Liver (tissue), 9 donors: ENCODE data around the gene PTPA. TPM values are rescaled to one million over a fixed set of nuclear protein-coding genes. Genes with fewer than 3 reads are reported as not detected.

Experiments
- DNase-seq: peaks from one replicate; pipeline ENCODE4 v3.0.0-alpha.2; 2017; ENCODE audit warnings: low spot score
- H3K27ac ChIP-seq, 2 donors: one replicate each; pipeline ENCODE4 v1.7.0; 2013; ENCODE audit warnings: inconsistent platforms in 2 of 2, low read length in 2 of 2, control low read depth in 1 of 2, low read depth in 1 of 2, mild to moderate bottlenecking in 1 of 2
- H3K27me3 ChIP-seq, 4 donors: one replicate each; pipeline versions ENCODE4 v1.6.1 to v1.7.0; 2013; ENCODE audit warnings: low read length in 3 of 4, inconsistent platforms in 1 of 4, mild to moderate bottlenecking in 1 of 4, moderate library complexity in 1 of 4; ENCODE audit not compliant: control insufficient read depth in 4 of 4, insufficient read depth in 4 of 4
- H3K36me3 ChIP-seq, 4 donors: one replicate each; pipeline versions ENCODE4 v1.6.1 to v1.7.0; 2013; ENCODE audit warnings: low read length in 3 of 4, mild to moderate bottlenecking in 3 of 4, low read depth in 1 of 4, moderate library complexity in 1 of 4; ENCODE audit not compliant: control insufficient read depth in 4 of 4, insufficient read depth in 3 of 4
- H3K4me1 ChIP-seq, 4 donors: one replicate each; pipeline versions ENCODE4 v1.6.1 to v1.7.0; 2013; ENCODE audit warnings: low read length in 3 of 4, mild to moderate bottlenecking in 3 of 4, moderate library complexity in 1 of 4; ENCODE audit not compliant: control insufficient read depth in 4 of 4, insufficient read depth in 4 of 4
- H3K4me3 ChIP-seq, 3 donors: one replicate each; pipeline versions ENCODE4 v1.6.1 to v1.7.0; 2013; ENCODE audit warnings: low read length in 3 of 3, control low read depth in 1 of 3, low read depth in 1 of 3, mild to moderate bottlenecking in 1 of 3
- H3K9ac ChIP-seq, 2 donors: one replicate each; pipeline ENCODE4 v1.7.0; 2013; ENCODE audit warnings: low read length in 2 of 2, mild to moderate bottlenecking in 2 of 2, moderate library complexity in 2 of 2, control low read depth in 1 of 2, low read depth in 1 of 2
- H3K9me3 ChIP-seq, 4 donors: one replicate each; pipeline versions ENCODE4 v1.6.1 to v1.7.0; 2013; ENCODE audit warnings: low read length in 3 of 4; ENCODE audit not compliant: control insufficient read depth in 4 of 4
- ATF3 ChIP-seq: IDR thresholded peaks from 2 replicates; pipeline ENCODE4 v1.6.1; 2016; ENCODE audit warnings: antibody characterized with exemption
- CTCF ChIP-seq: fragments of 150-350 bp; IDR thresholded peaks from 2 replicates; pipeline ENCODE4 v1.5.1; 2017; ENCODE audit warnings: improper control_type of control experiment, low read depth, low read length; ENCODE audit not compliant: missing input control
- EGR1 ChIP-seq, 2 donors: IDR thresholded peaks; 2 replicates each; pipeline ENCODE4 v1.6.1; 2016 to 2018; ENCODE audit warnings: antibody characterized with exemption in 2 of 2, low read depth in 2 of 2
- FOXA1 ChIP-seq: IDR thresholded peaks from 2 replicates; pipeline ENCODE4 v1.6.1; 2016; ENCODE audit warnings: antibody characterized with exemption
- FOXA2 ChIP-seq: IDR thresholded peaks from 2 replicates; pipeline ENCODE4 v1.6.1; 2016; ENCODE audit warnings: antibody characterized with exemption
- GABPA ChIP-seq, 2 donors: IDR thresholded peaks in 1 of 2; conservative IDR thresholded peaks in 1 of 2; 2 replicates each; pipeline ENCODE4 v1.6.1; 2016; ENCODE audit warnings: antibody characterized with exemption in 2 of 2, mild to moderate bottlenecking in 1 of 2, moderate library complexity in 1 of 2
- HNF4A ChIP-seq, 2 donors: conservative IDR thresholded peaks; 2 replicates each; pipeline ENCODE4 v1.6.1; 2016; ENCODE audit warnings: antibody characterized with exemption in 2 of 2, mild to moderate bottlenecking in 2 of 2
- HNF4G ChIP-seq: IDR thresholded peaks from 2 replicates; pipeline ENCODE4 v1.6.1; 2016; ENCODE audit warnings: antibody characterized with exemption
- JUND ChIP-seq, 2 donors: IDR thresholded peaks; 2 replicates each; pipeline ENCODE4 v1.6.1; 2016; ENCODE audit warnings: antibody characterized with exemption in 2 of 2
- MAX ChIP-seq: IDR thresholded peaks from 2 replicates; pipeline ENCODE4 v1.6.1; 2016; ENCODE audit warnings: antibody characterized with exemption
- NR2F2 ChIP-seq: IDR thresholded peaks from 2 replicates; pipeline ENCODE4 v1.6.1; 2016; ENCODE audit warnings: antibody characterized with exemption
- RAD21 ChIP-seq, 2 donors: IDR thresholded peaks; 2 replicates each; pipeline ENCODE4 v1.6.1; 2016; ENCODE audit warnings: antibody characterized with exemption in 2 of 2, mild to moderate bottlenecking in 2 of 2
- REST ChIP-seq: IDR thresholded peaks from 2 replicates; pipeline ENCODE4 v1.6.1; 2016; ENCODE audit warnings: antibody characterized with exemption, mild to moderate bottlenecking
- RXRA ChIP-seq, 2 donors: IDR thresholded peaks; 2 replicates each; pipeline ENCODE4 v1.6.1; 2017 to 2018; ENCODE audit warnings: antibody characterized with exemption in 2 of 2, mild to moderate bottlenecking in 1 of 2
- SP1 ChIP-seq: IDR thresholded peaks from 2 replicates; pipeline ENCODE4 v1.6.1; 2018; ENCODE audit warnings: antibody characterized with exemption, mild to moderate bottlenecking
- TAF1 ChIP-seq: conservative IDR thresholded peaks from 2 replicates; pipeline ENCODE4 v1.6.1; 2016; ENCODE audit warnings: antibody characterized with exemption, mild to moderate bottlenecking
- YY1 ChIP-seq: IDR thresholded peaks from 2 replicates; pipeline ENCODE4 v1.6.1; 2016; ENCODE audit warnings: antibody characterized with exemption, mild to moderate bottlenecking
- ZBTB33 ChIP-seq: IDR thresholded peaks from 2 replicates; pipeline ENCODE4 v1.6.1; 2016; ENCODE audit warnings: antibody characterized with exemption
- WGBS: extraction: QIAGEN DNeasy Blood & Tissue Kit; methylation state at CpG from one replicate; pipeline ENCODE4 v1.1.7; 2013; 5-methylcytosine and 5-hydroxymethylcytosine counted together
- polyA plus RNA-seq, 2 donors: library from polyadenylated mRNA; stranded (reverse) in 1 of 2; unstranded in 1 of 2; fragments of 200-250 nt in 1 of 2; fragments of >200 nt in 1 of 2; fragmentation: Nextera tagmentation in 1 of 2; extraction: Ambion mirVana in 1 of 2; gene quantifications; one replicate each; pipeline versions ENCODE4 v1.2.1 to v1.2.3, GENCODE V29; 2013 to 2015
- total RNA-seq, 2 donors: library from RNA; depleted of rRNA; stranded (reverse); fragments of >200 nt; gene quantifications; one replicate each; pipeline ENCODE4 v1.2.3, GENCODE V29; 2014
- donor health status: healthy.
- donor health status: healthy.
- donor health status: healthy.
- donor health status: healthy.
- donor health status: healthy.

Gene PTPA
- total and polyA plus RNA-seq, 4 donors: 27.6 to 66.0 (median 38.4) TPM

GRCh38 chr9:129118799-129119198 lies 7.6 kb downstream of the PTPA start:
- Histone ChIP-seq H3K27me3 (no peaks in the 10 kb centered on the region), H3K9ac (no peak overlapping the region), H3K4me3 (no peak overlapping the region), H3K9me3 (no peaks in the 10 kb centered on the region), H3K4me1 (peaks cover 3 to 12% (median 9%) of the 10 kb centered on the region in 4 donors), H3K36me3 (peaks cover 4 to 25% (median 11%) of the 10 kb centered on the region in 4 donors), H3K27ac (no peak overlapping the region)
- DNase-seq: no peak
- 81% methylated on average over 4 of the region's 4 CpGs for WGBS
- no peak for TF ChIP-seq MAX
- TF ChIP-seq EGR1 (IDR thresholded peaks at IDR 0.05; ENCODE audit: low read depth in 2 of 2): no peak
- no peak for TF ChIP-seq FOXA1
- TF ChIP-seq NR2F2: no peak
- TF ChIP-seq GABPA (IDR thresholded peaks at IDR 0.05 in 1 of 2, conservative IDR thresholded peaks at IDR 0.05 in 1 of 2): no peak
- no peak for TF ChIP-seq RXRA (IDR thresholded peaks at IDR 0.05)
- TF ChIP-seq HNF4A (conservative IDR thresholded peaks at IDR 0.05): no peak
- no peak for TF ChIP-seq TAF1
- TF ChIP-seq HNF4G: no peak

- Histone ChIP-seq H3K27ac (no peak overlapping the region), H3K27me3 (no peaks in the 10 kb centered on the region), H3K4me1 (no peaks in the 10 kb centered on the region), H3K9me3 (no peaks in the 10 kb centered on the region), H3K4me3 (no peak overlapping the region), H3K36me3 (peaks cover 5 to 34% (median 15%) of the 10 kb centered on the region in 4 donors), H3K9ac (no peak overlapping the region)
- no peak for TF ChIP-seq ATF3
- no peak for TF ChIP-seq SP1
- TF ChIP-seq JUND (IDR thresholded peaks at IDR 0.05): no peak
- WGBS: 64% methylated on average over 3 of the region's 3 CpGs
- DNase-seq: no peak
These were observed 10.3 kb downstream of the PTPA start for GRCh38 chr9:129121483-129121882.

- Histone ChIP-seq H3K27me3 (no peaks in the 10 kb centered on the region), H3K36me3 (peaks cover 5 to 38% (median 17%) of the 10 kb centered on the region in 4 donors), H3K9me3 (no peaks in the 10 kb centered on the region), H3K9ac (no peak overlapping the region), H3K27ac (no peak overlapping the region), H3K4me3 (no peak overlapping the region), H3K4me1 (no peaks in the 10 kb centered on the region)
- no peak for DNase-seq
- WGBS: 98% methylated on average over 1 of the region's 1 CpG
- TF ChIP-seq RAD21 (IDR thresholded peaks at IDR 0.05) (no peak), CTCF (no peak), ATF3 (no peak), REST (no peak), FOXA2 (no peak), SP1 (no peak), YY1 (no peak), NR2F2 (no peak), MAX (no peak), GABPA (IDR thresholded peaks at IDR 0.05 in 1 of 2, conservative IDR thresholded peaks at IDR 0.05 in 1 of 2) (no peak), ZBTB33 (no peak), HNF4G (no peak), EGR1 (IDR thresholded peaks at IDR 0.05; ENCODE audit: low read depth in 2 of 2) (no peak), HNF4A (conservative IDR thresholded peaks at IDR 0.05) (no peak), TAF1 (no peak), JUND (IDR thresholded peaks at IDR 0.05) (no peak)
These were observed 10.9 kb downstream of the PTPA start for GRCh38 chr9:129122133-129122532.
